Measurements from ENCODE around the gene CSF3.

Gene CSF3

GRCh38 chr17:40061609-40062038, 46.4 kb downstream of the CSF3 start:
- DNase-seq (ENCODE audit: low read depth), result no peak

GRCh38 chr17:40062329-40063186, 47.3 kb downstream of the CSF3 start, which contains the start of gene THRA:
Gene THRA, plus strand, starts transcription at chr17:40062965. Its CDS starts 11,524 bp downstream, at chr17:40074489.
- DNase-seq (ENCODE audit: low read depth), result no peak

GRCh38 chr17:40063187-40063771, 48.0 kb downstream of the CSF3 start:
- DNase-seq (ENCODE audit: low read depth), result no peak

DNA sequence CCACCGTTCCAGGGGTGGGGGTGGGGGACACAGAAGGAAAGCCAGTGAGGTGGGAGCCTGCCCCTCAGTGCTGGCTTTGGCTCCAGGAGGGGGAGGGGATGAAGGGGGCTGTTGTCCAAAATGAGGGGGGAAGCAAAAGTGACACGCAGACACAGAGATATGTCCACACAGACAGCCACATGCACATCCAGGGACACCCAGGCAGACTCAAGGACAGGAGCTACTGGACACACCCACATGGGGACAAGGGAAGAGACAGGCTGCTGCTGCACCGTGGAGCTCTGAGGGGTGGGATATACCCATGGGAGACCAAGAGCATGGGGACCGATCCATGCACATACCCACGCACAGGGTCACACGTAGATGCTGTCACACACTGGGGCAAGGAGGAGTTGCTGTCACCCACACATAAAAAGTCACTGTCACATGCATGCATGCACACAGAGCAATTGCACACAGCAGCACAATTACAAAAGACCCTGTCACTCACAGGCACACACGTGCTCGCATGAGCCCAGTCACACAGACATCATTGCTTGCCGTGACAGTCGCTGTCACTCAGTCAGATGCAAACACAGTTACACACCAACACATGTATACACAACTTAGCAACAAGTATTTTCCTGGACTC, 48.8 kb downstream of the CSF3 start:
- DNase-seq (ENCODE audit: low read depth), result no peak

GRCh38 chr17:40064971-40065768, 49.9 kb downstream of the CSF3 start:
- DNase-seq (ENCODE audit: low read depth), result no peak

- DNase-seq (ENCODE audit: low read depth), result no peak
Measured at GRCh38 chr17:40065769-40066510, 50.7 kb downstream of the CSF3 start.
